K562 (cell line): ENCODE results near the gene PCDH9. TPM values are rescaled to one million over a fixed set of nuclear protein-coding genes. Genes with fewer than 3 reads are reported as not detected.

Source experiments
- ARHGAP35 ChIP-seq: fragments of 450-650 bp; IDR thresholded peaks from 2 replicates; pipeline ENCODE4 v1.6.1; 2018; ENCODE audit not compliant: partially characterized antibody
- BCLAF1 ChIP-seq, 2 experiments: fragments of 450-650 bp in 1 of 2; IDR thresholded peaks; 2 replicates each; pipeline ENCODE4 v1.6.1; 2011 to 2017; ENCODE audit warnings: low read depth in 2 of 2, antibody characterized with exemption in 1 of 2, borderline replicate concordance in 1 of 2, low read length in 1 of 2, mild to moderate bottlenecking in 1 of 2, mixed read lengths in 1 of 2; ENCODE audit not compliant: control insufficient read depth in 1 of 2
- C11orf30 ChIP-seq: fragments of 450-650 bp; IDR thresholded peaks from 2 replicates; pipeline ENCODE4 v1.6.1; 2016; ENCODE audit warnings: low read depth, mild to moderate bottlenecking
- CAMTA2 ChIP-seq: fragments of 250-450 bp; sonication (Bioruptor Pico); conservative IDR thresholded peaks from 2 replicates; pipeline ENCODE4 v1.5.1; 2022
- ESRRB ChIP-seq: fragments of 250-450 bp; sonication (Bioruptor Pico); IDR thresholded peaks from 2 replicates; pipeline ENCODE4 v1.5.0; 2020; ENCODE audit warnings: mild to moderate bottlenecking, moderate library complexity, borderline replicate concordance
- EWSR1 ChIP-seq: fragments of 450-650 bp; IDR thresholded peaks from 2 replicates; pipeline ENCODE4 v1.6.1; 2018; ENCODE audit warnings: borderline replicate concordance, mild to moderate bottlenecking, low read depth, moderate library complexity; ENCODE audit not compliant: partially characterized antibody
- ILF3 ChIP-seq: fragments of 450-650 bp; IDR thresholded peaks from 2 replicates; pipeline ENCODE4 v1.6.1; 2018; ENCODE audit warnings: antibody characterized with exemption, mild to moderate bottlenecking, moderate library complexity, borderline replicate concordance
- KAT2B ChIP-seq: IDR thresholded peaks from one replicate; pipeline ENCODE4 v1.6.1; 2012; ENCODE audit warnings: low read depth, mild to moderate bottlenecking, control low read depth, inconsistent platforms, low read length, moderate library complexity
- NFIX ChIP-seq: fragments of 250-450 bp; sonication (Bioruptor Pico); IDR thresholded peaks from 2 replicates; pipeline ENCODE4 v1.4.0; 2020; ENCODE audit warnings: low read depth, mild to moderate bottlenecking, moderate library complexity
- POLR3G ChIP-seq: IDR thresholded peaks from 2 replicates; pipeline ENCODE4 v1.6.1; 2011; ENCODE audit not compliant: insufficient read length, insufficient replicate concordance; ENCODE audit errors: extremely low read depth
- TAF15 ChIP-seq: fragments of 200-400 bp; formaldehyde crosslinking; IDR thresholded peaks from 2 replicates; pipeline ENCODE4 v1.6.1; 2017; ENCODE audit warnings: mild to moderate bottlenecking, low read depth, low read length, moderate library complexity
- ZBTB34 ChIP-seq: fragments of 250-450 bp; sonication (Bioruptor Pico); IDR thresholded peaks from 2 replicates; pipeline ENCODE4 v1.8.0; 2021; ENCODE audit warnings: mild to moderate bottlenecking, moderate library complexity
- ZNF316 ChIP-seq: fragments of 450-650 bp; IDR thresholded peaks from 2 replicates; pipeline ENCODE4 v1.6.1; 2016
- ZNF407 ChIP-seq: fragments of 450-650 bp; IDR thresholded peaks from 2 replicates; pipeline ENCODE4 v1.6.1; 2016; ENCODE audit warnings: low read depth
- ZZZ3 ChIP-seq: fragments of 450-650 bp; IDR thresholded peaks from 2 replicates; pipeline ENCODE4 v1.6.1; 2016; ENCODE audit warnings: antibody characterized with exemption, mild to moderate bottlenecking, moderate library complexity
- polyA plus RNA-seq, 8 experiments: library from polyadenylated mRNA; depleted of rRNA in 4 of 8; stranded (reverse) in 5 of 8; unstranded in 3 of 8; fragments of >200 nt; fragmentation: Nextera tagmentation in 2 of 8; fragmentation: Illumina TruSeq in 1 of 8; extraction: Ambion mirVana in 2 of 8; extraction: Trizol in 1 of 8; gene quantifications; 2 replicates each; pipeline versions ENCODE4 v1.2.1 to v1.2.3, GENCODE V29; 2011 to 2014; ENCODE audit warnings: inconsistent platforms in 1 of 8, missing spikeins in 1 of 8
- total RNA-seq, 7 experiments: library from RNA; depleted of rRNA in 6 of 7; stranded (reverse); fragments of >200 nt in 6 of 7; fragmentation: Illumina TruSeq in 2 of 7; extraction: Trizol in 2 of 7; gene quantifications; 2 replicates each; pipeline versions ENCODE4 v1.2.1 to v1.2.3, GENCODE V29; 2011 to 2021; ENCODE audit warnings: low replicate concordance in 1 of 7

Gene PCDH9
- total and polyA plus RNA-seq, 9 of the 15 experiments (the other 6 are each of a cell fraction or from before 2014, with no cell fraction given): 1.1 to 6.7 (median 4.9) TPM

- TF ChIP-seq ZBTB34 (no peak), NFIX (CRISPR knock-in tag) (no peak), CAMTA2 (CRISPR knock-in tag) (no peak), C11orf30 (peak; percentile 42; the same call in 1 of the 2 replicates), ZNF316 (peak; percentile 31; the same call in 1 of the 2 replicates), TAF15 (no peak), ZNF407 (no peak), POLR3G (no peak), ZZZ3 (no peak), BCLAF1 (IDR thresholded peaks at IDR 0.05; ENCODE audit: borderline replicate concordance in 1 of 2, control insufficient read depth in 1 of 2, low read depth in 2 of 2, low read length in 1 of 2) (no peak), EWSR1 (no peak), ILF3 (no peak), ARHGAP35 (no peak), KAT2B (no peak), ESRRB (CRISPR knock-in tag) (no peak)
Observed at GRCh38 chr13:66343224-66343828, 886.8 kb downstream of the PCDH9 start (continued).
